HepG2 (cell line): Measurements from ENCODE around the gene PSMC5. TPM values are rescaled to one million over a fixed set of nuclear protein-coding genes. Genes with fewer than 3 reads are reported as not detected.

Experiments used
- AKNA ChIP-seq: sonication (generic); formaldehyde crosslinking; IDR thresholded peaks from 2 replicates; pipeline ENCODE4 v1.4.0; 2020; ENCODE audit warnings: missing genetic modification reagents, borderline replicate concordance
- CC2D1A ChIP-seq: sonication (generic); formaldehyde crosslinking; IDR thresholded peaks from 2 replicates; pipeline ENCODE4 v1.8.1; 2023; ENCODE audit warnings: mild to moderate bottlenecking, missing genetic modification reagents
- DMAP1 ChIP-seq: IDR thresholded peaks from 2 replicates; pipeline ENCODE4 v1.6.1; 2016
- E2F1 ChIP-seq: sonication (generic); formaldehyde crosslinking; IDR thresholded peaks from 2 replicates; pipeline ENCODE4 v1.5.0; 2020; ENCODE audit warnings: missing genetic modification reagents
- RBM39 ChIP-seq: fragments of 200-400 bp; formaldehyde crosslinking; IDR thresholded peaks from one replicate; pipeline ENCODE4 v1.6.1; 2018; ENCODE audit warnings: antibody characterized with exemption, mild to moderate bottlenecking, low read depth, low read length; ENCODE audit not compliant: poor library complexity, severe bottlenecking
- STAT6 ChIP-seq: sonication (generic); formaldehyde crosslinking; IDR thresholded peaks from 2 replicates; pipeline ENCODE4 v1.4.0; 2020; ENCODE audit warnings: missing genetic modification reagents, mild to moderate bottlenecking, borderline replicate concordance
- YEATS2 ChIP-seq: sonication (generic); formaldehyde crosslinking; IDR thresholded peaks from 2 replicates; pipeline ENCODE4 v1.4.0; 2020; ENCODE audit warnings: missing genetic modification reagents, borderline replicate concordance
- ZNF407 ChIP-seq: sonication (generic); formaldehyde crosslinking; IDR thresholded peaks from one replicate; pipeline ENCODE4 v1.5.1; 2020; ENCODE audit warnings: mild to moderate bottlenecking, missing genetic modification reagents; ENCODE audit errors: not compliant biosample characterization
- ZNF562 ChIP-seq: sonication (generic); formaldehyde crosslinking; IDR thresholded peaks from 2 replicates; pipeline ENCODE4 v1.8.0; 2022; ENCODE audit warnings: missing genetic modification reagents, borderline replicate concordance
- polyA plus RNA-seq, 8 experiments: library from polyadenylated mRNA; depleted of rRNA in 3 of 8; stranded (reverse) in 7 of 8; unstranded in 1 of 8; fragments of >200 nt; fragmentation: Illumina TruSeq in 4 of 8; extraction: Trizol in 4 of 8; gene quantifications; 2 replicates each; pipeline versions ENCODE4 v1.2.1 to v1.2.3, GENCODE V29; 2011 to 2016; ENCODE audit warnings: low read depth in 4 of 8, missing spikeins in 1 of 8, mixed read lengths in 1 of 8; ENCODE audit not compliant: insufficient read depth in 1 of 8
- total RNA-seq, 5 experiments: library from RNA; depleted of rRNA; stranded (reverse); fragments of >200 nt; fragmentation: Illumina TruSeq; extraction: Trizol; gene quantifications; 2 replicates each; pipeline ENCODE4 v1.2.3, GENCODE V29; 2016; ENCODE audit warnings: low read depth in 1 of 5

The PSMC5 gene
- total and polyA plus RNA-seq, 2 of the 13 experiments (the other 11 are each of a cell fraction or from before 2014, with no cell fraction given) = 35.3 to 128 TPM

- TF ChIP-seq AKNA (CRISPR knock-in tag) (peak; percentile 88; the same call in 1 of the 2 replicates), DMAP1 (CRISPR knock-in tag) (peak; percentile 79), STAT6 (peak; percentile 98; the same call in 1 of the 2 replicates), ZNF407 (CRISPR knock-in tag) (peak; percentile 70), E2F1 (CRISPR knock-in tag) (peak; percentile 90), CC2D1A (CRISPR knock-in tag) (no peak), ZNF562 (CRISPR knock-in tag) (0 out of 2 replicates have a peak, but pooled peaks have one; percentile 75), RBM39 (peak; percentile 99), YEATS2 (CRISPR knock-in tag) (peak; percentile 87)
These were observed 15.5 kb downstream of the PSMC5 start, which contains the start of gene SMARCD2 (continued) for GRCh38 chr17:63842540-63843386.
